ENCODE measurements around the gene GINS2. TPM values are rescaled to one million over a fixed set of nuclear protein-coding genes. Genes with fewer than 3 reads are reported as not detected.

Gene GINS2
- total RNA-seq, 1 experiment from 2014 or later = 38.0 TPM

- TF ChIP-seq MYBL2 (CRISPR knock-in tag; IDR thresholded peaks at IDR 0.05) (no peak), FOXP4 (CRISPR knock-in tag; IDR thresholded peaks at IDR 0.05) (no peak), ZNF138 (CRISPR knock-in tag; conservative IDR thresholded peaks at IDR 0.05) (no peak), ZNF281 (CRISPR knock-in tag; IDR thresholded peaks at IDR 0.05) (no peak), FOXK1 (CRISPR knock-in tag; IDR thresholded peaks at IDR 0.05) (no peak), PRRX2 (CRISPR knock-in tag; IDR thresholded peaks at IDR 0.05) (no peak), NFE2L1 (CRISPR knock-in tag; IDR thresholded peaks at IDR 0.05) (no peak), PREB (CRISPR knock-in tag; IDR thresholded peaks at IDR 0.05; ENCODE audit: borderline replicate concordance) (no peak), ZNF219 (CRISPR knock-in tag; IDR thresholded peaks at IDR 0.05; ENCODE audit: borderline replicate concordance) (no peak), NR2C2 (CRISPR knock-in tag; IDR thresholded peaks at IDR 0.05) (no peak)
- TF ChIP-seq, protein P1, sequence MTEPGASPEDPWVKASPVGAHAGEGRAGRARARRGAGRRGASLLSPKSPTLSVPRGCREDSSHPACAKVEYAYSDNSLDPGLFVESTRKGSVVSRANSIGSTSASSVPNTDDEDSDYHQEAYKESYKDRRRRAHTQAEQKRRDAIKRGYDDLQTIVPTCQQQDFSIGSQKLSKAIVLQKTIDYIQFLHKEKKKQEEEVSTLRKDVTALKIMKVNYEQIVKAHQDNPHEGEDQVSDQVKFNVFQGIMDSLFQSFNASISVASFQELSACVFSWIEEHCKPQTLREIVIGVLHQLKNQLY (CRISPR knock-in tag; IDR thresholded peaks at IDR 0.05) = no peak
- POLR2A ChIA-PET = no interaction called here
- CTCF ChIA-PET = interaction anchor here (1.4 to 2.7 kb wide), 3 partner anchors 16 to 158 kb away, joined by 3 to 16 read pairs (median 4); no protein-coding TSS in a partner anchor
Measured at GRCh38 chr16:85648070-85648714, 40.6 kb downstream of the GINS2 start.

DNA sequence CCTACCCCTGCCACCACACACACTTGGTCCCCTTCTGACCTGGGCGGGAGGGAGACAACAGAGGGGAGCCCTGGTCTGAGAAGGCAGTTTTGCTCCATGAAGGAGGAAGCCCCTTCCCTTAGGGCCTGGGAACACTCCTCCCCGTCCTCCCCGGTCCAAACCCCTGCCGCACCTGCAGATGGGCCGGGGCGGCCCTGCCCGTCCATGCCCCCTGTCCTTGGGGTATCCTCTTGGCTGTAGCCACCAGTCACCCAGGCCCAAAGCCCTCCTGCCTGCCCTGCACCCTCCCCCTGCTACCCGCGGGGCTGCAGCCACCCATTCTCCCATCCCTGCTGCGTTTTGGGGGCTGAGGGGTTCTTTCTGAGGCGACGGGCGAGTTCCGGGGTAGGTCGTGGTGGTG is 41.8 kb downstream of the GINS2 start:
- Mint-ChIP-seq H3K27me3 (ENCODE audit: low read depth) (no peaks in the 10 kb centered on the region), H3K27ac (peak overlapping the region; percentile 60; the same call in 1 of the 2 replicates), H3K9me3 (no peaks in the 10 kb centered on the region), H3K4me3 (no peak overlapping the region), H3K36me3 (peaks cover 5% of the 10 kb centered on the region), H3K4me1 (peaks cover 5% of the 10 kb centered on the region; the same call in 1 of the 2 replicates)
- POLR2A ChIA-PET = no interaction called here
- no peak for ATAC-seq
- DNase-seq (ENCODE audit: low spot score) = no peak
- no peak for TF ChIP-seq ELF4 (CRISPR knock-in tag; IDR thresholded peaks at IDR 0.05; ENCODE audit: low read depth)
- TF ChIP-seq TCF7 (CRISPR knock-in tag; IDR thresholded peaks at IDR 0.05; ENCODE audit: low read depth) = no peak
- TF ChIP-seq RORB (CRISPR knock-in tag; IDR thresholded peaks at IDR 0.05) = no peak
- CTCF ChIA-PET = no interaction called here

More at GRCh38 chr16:85648070-85648714, 40.6 kb downstream of the GINS2 start:
- Mint-ChIP-seq H3K4me1 (peaks cover 5% of the 10 kb centered on the region; the same call in 1 of the 2 replicates), H3K27ac (no peak overlapping the region), H3K9me3 (no peaks in the 10 kb centered on the region), H3K4me3 (no peak overlapping the region), H3K36me3 (peaks cover 5% of the 10 kb centered on the region), H3K27me3 (ENCODE audit: low read depth) (no peaks in the 10 kb centered on the region)
- DNase-seq (ENCODE audit: low spot score) (no peak), ATAC-seq (no peak)

DNA sequence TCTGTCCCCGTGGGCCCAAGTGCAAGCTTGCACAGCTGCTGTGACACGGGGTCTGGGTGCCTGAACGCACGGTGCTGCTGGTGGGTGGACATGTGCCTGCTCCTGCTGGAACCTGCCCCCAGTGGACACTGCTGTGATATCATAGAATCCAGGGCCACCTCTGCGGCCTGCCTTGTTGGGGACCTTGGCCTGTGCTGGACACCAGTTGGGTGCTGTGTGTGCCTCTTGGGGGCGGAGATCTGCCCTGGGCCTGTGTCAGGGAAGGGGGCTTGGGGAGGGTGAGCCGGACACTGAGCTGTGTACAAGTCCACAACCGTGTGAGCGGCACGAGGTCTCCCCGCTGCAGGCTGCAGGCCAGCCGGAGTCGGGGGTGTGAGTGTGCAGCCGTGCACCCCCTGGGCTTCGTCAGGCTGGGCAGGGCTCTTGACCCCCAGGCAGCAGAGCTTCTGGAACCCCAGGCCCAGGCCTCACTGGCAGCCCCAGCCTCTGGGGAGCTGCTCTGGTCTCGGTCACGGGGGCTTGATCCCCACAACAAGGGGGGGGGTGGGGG is 42.3 kb downstream of the GINS2 start:
- no peak overlapping the region for H3K4me3 Mint-ChIP-seq
- no peak overlapping the region; the same call in 1 of the 2 replicates for H3K27ac Mint-ChIP-seq
- ATAC-seq = no peak

More for the DNA sequence above, 42.3 kb downstream of the GINS2 start:
- H3K27me3 Mint-ChIP-seq (ENCODE audit: low read depth) = no peaks in the 10 kb centered on the region
- ChIA-PET CTCF (no interaction called here), POLR2A (no interaction called here)
- H3K9me3 Mint-ChIP-seq = no peaks in the 10 kb centered on the region
- no peak for DNase-seq (ENCODE audit: low spot score)
- peaks cover 5% of the 10 kb centered on the region for H3K36me3 Mint-ChIP-seq
- peaks cover 5% of the 10 kb centered on the region; the same call in 1 of the 2 replicates for H3K4me1 Mint-ChIP-seq
- TF ChIP-seq HMGA2 (CRISPR knock-in tag; IDR thresholded peaks at IDR 0.05) (no peak), FOXP4 (CRISPR knock-in tag; IDR thresholded peaks at IDR 0.05) (no peak)
